Measurements from ENCODE around the gene ZMYND10. TPM values are rescaled to one million over a fixed set of nuclear protein-coding genes. Genes with fewer than 3 reads are reported as not detected.

Gene ZMYND10
- total and polyA plus RNA-seq, 9 of the 15 experiments (the other 6 are each of a cell fraction or from before 2014, with no cell fraction given): 0.20 to 2.8 (median 0.70) TPM

- no peak for TF ChIP-seq ZBTB11 (CRISPR knock-in tag; IDR thresholded peaks at IDR 0.05)
Measured at GRCh38 chr3:50297896-50298725, 47.4 kb downstream of the ZMYND10 start (continued).

- WGBS (ENCODE audit: insufficient coverage, low coverage, missing lambda C conversion rate): 100% methylated on average over 2 of the region's 2 CpGs
- no TSS peak for BruUV-seq (replicated peaks)
- Histone ChIP-seq H3K36me3 (ENCODE audit: control insufficient read depth, insufficient read depth, low read length) (peaks cover 19% of the 10 kb centered on the region; the same call in 2 of the 3 replicates), H3K9me1 (ENCODE audit: control insufficient read depth, insufficient read depth, low read length) (no peaks in the 10 kb centered on the region), H2AFZ (ENCODE audit: low read depth, low read length) (no peak overlapping the region), H3K9me3 (replicated peaks; ENCODE audit: control insufficient read depth, insufficient read depth, low read depth, low read length) (no peaks in the 10 kb centered on the region), H3K27me3 (ENCODE audit: control insufficient read depth in 2 of 2, insufficient read depth in 2 of 2, low read length in 2 of 2) (no peaks in the 10 kb centered on the region), H4K20me1 (replicated peaks; ENCODE audit: control insufficient read depth, insufficient read depth, low read length) (no peaks in the 10 kb centered on the region), H3K4me3 (no peak overlapping the region), H3K4me2 (ENCODE audit: insufficient read depth, low read length) (peak overlapping the region; percentile 86; the same call in 1 of the 2 replicates), H3K79me2 (ENCODE audit: control insufficient read depth, insufficient read depth, low read length) (peaks cover 41% of the 10 kb centered on the region), H3K27ac (ENCODE audit: extremely low read depth, low read depth, low read length) (no peak overlapping the region), H3K4me1 (replicated peaks in 1 of 2; ENCODE audit: control insufficient read depth in 2 of 2, insufficient read depth in 2 of 2, low read length in 2 of 2) (peaks cover 27 to 70% of the 10 kb centered on the region in 2 experiments; a peak in 4 of 5 replicates), H3K9ac (ENCODE audit: insufficient read depth in 1 of 2, low read depth in 2 of 2, low read length in 2 of 2) (peak overlapping the region in 1 of 2 experiments; percentile 97; a peak in 2 of 4 replicates)
- FAIRE-seq (no peak), DNase-seq (ENCODE audit: extremely low read depth in 1 of 4, low spot score in 3 of 4) (no peak), ATAC-seq (no peak)
- in situ Hi-C loops (cut with MboI): no loop called here
- CTCF ChIA-PET (ENCODE audit: low intra/inter-chr PET ratio): no interaction called here
- POLR2A ChIA-PET: interaction anchor here (0.6 kb wide), 1 partner anchor 1220 kb away, joined by 3 read pairs; no protein-coding TSS in a partner anchor
- intact Hi-C loops (cut with micrococcal nuclease): no loop called here
- TF ChIP-seq MECOM (CRISPR knock-in tag; IDR thresholded peaks at IDR 0.05): no peak
- no peak for TF ChIP-seq ZFPM2 (CRISPR knock-in tag; IDR thresholded peaks at IDR 0.05)
- TF ChIP-seq CBX3 (IDR thresholded peaks at IDR 0.05; ENCODE audit: borderline replicate concordance in 1 of 2, low read length in 2 of 2): no peak
- no peak for TF ChIP-seq SREBF1 (IDR thresholded peaks at IDR 0.05; ENCODE audit: borderline replicate concordance, low read depth, low read length)
- TF ChIP-seq PRPF4 (IDR thresholded peaks at IDR 0.05; ENCODE audit: insufficient read depth, low read depth, low read length, poor library complexity, severe bottlenecking): no peak
- no peak for TF ChIP-seq ZNF23 (CRISPR knock-in tag; IDR thresholded peaks at IDR 0.05)
- TF ChIP-seq DACH1 (IDR thresholded peaks at IDR 0.05; ENCODE audit: partially characterized antibody): no peak
- TF ChIP-seq YY1 (IDR thresholded peaks at IDR 0.05; ENCODE audit: borderline replicate concordance in 1 of 3, control insufficient read depth in 1 of 3, extremely low read depth in 1 of 3, insufficient read depth in 3 of 3, insufficient read length in 1 of 3, insufficient replicate concordance in 2 of 3, low read depth in 1 of 3, low read length in 2 of 3): no peak
- no peak for TF ChIP-seq FOXK1 (CRISPR knock-in tag; IDR thresholded peaks at IDR 0.05; ENCODE audit: borderline replicate concordance)
- TF ChIP-seq ZNF395 (CRISPR knock-in tag; IDR thresholded peaks at IDR 0.05): no peak
- no peak for TF ChIP-seq ATF1 (CRISPR knock-in tag; IDR thresholded peaks at IDR 0.05)
- TF ChIP-seq ATF1 (tag; IDR thresholded peaks at IDR 0.05): no peak
- TF ChIP-seq TSC22D4 (tag; IDR thresholded peaks at IDR 0.05): no peak
Measured at GRCh38 chr3:50297384-50297775, 48.2 kb downstream of the ZMYND10 start.

Measured in K562 (cell line).